HuH-7 (cell line): Measurements from ENCODE around the gene LIPF.
"Not testable (repeated sequence)": the region's sequence is repeated elsewhere in the genome, so short reads cannot be mapped to it uniquely, and the experiment has no call there.

Experiments used
- DNase-seq: peaks from one replicate; pipeline ENCODE4 v3.0.0; 2011; ENCODE audit warnings: low spot score

The LIPF gene

GRCh38 chr10:88676283-88677060 is 12.2 kb downstream of the LIPF start:
- no peak for DNase-seq

- DNase-seq = no peak
Observed at GRCh38 chr10:88680958-88681357, 16.7 kb downstream of the LIPF start.

DNA sequence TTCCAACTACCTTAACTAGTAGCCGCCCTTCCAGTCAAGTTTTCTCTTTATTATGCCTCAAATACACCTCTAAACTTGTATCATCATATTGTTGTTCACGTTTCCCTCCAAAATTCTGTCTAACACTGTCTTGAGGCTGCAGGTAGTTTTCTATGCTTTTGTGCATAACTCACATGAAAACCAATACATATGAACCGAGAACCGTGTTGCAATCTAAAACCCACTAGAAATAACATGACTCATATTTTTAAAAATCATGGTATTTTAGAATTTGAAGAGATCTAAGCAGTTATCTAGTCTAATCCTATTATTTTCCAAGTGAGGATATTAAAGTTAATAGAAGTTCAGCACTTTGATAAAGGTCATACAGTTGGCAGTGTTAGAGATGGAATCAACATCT is 18.2 kb downstream of the LIPF start:
- no peak for DNase-seq

GRCh38 chr10:88687853-88688467 is 23.7 kb downstream of the LIPF start:
- DNase-seq = peak; percentile 4

DNA sequence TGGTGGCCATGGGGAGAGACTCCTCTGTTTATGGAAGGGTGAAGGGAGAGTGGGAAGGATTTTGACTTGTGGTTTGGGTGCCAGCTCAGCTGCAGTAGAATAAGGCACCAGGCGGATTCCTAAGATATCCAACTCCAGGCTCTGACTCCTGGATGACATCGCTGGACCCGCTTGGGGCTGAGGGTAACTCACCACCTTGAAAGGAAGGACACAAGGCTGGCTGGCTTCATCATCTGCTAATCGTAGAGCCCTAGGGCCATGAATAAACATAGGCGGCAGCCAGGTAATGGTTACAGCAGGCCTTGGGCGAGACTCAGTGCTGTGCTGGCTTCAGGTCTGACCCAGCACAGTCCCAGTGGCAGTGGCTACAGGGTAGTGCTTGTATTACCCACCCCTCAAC is 25.1 kb downstream of the LIPF start:
- DNase-seq = no peak

DNA sequence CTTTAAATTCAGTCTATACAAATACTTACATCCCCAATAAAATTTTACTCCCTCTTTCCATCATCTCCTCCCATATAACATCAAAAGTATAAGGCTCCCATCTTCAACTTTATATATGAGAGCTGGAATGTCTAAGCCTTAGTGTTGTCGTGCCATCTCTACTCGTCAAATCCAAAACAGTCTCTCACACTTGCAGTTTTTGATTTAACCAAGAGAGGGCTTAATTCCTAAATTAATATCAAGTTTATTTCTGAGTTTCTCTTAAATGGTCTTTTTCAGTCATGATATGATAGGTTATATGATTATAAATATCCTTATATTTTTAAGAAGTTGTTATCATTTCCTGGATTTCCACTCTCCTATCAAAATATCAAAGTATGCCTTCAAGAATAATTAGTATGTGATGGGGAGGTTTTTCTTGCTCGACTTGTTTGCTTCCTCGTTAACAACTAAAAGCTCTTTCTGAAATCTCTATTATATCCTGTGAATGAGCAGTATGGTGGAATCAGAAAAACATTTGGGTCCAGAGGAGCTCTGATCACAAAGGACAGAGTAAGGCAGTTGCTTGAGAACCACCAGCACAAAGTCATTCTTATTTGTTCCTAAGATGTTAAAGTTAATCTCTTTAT is 29.3 kb downstream of the LIPF start:
- no peak for DNase-seq

DNA sequence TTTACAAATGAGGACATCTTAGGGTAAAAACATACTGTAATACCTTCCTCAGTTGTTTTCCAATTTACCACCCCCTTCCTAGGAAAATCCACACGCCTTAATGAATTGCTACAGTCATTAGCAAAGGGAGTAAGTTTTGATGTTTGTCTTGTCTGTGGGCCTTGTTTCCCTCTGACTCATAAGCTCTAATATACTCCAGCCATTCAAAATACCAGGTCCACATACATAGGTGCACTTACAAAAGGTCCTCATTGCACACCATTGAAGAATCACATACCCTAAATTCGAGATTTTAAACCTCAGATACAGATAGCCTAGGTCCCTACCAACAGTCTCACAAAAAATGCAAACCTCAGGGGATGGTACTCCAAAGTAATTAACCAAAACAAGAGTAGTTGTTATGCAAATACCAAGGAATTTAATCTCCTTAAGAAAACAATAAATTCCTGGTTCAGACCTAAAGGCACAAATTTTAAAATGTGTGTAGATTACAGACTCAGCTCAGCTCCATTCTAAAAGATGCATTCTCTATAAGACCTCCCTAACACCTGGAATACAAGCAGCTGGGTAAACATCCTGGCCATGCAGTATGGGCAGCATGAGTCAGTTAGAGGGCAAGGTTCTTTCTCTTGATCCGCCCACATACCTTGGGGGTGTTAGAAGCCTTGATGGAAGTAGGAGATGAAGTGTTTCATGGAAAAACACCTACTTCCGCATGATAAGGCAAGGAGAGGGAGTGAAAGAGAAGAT is 38.8 kb downstream of the LIPF start:
- DNase-seq = peak; percentile 6

- no peak for DNase-seq
Observed at GRCh38 chr10:88705958-88706357, 41.7 kb downstream of the LIPF start, which contains the start of gene LIPK. Gene LIPK (plus strand): TSS chr10:88706249. CDS start chr10:88724544, 18,295 bp downstream.

- DNase-seq = no peak
Observed at GRCh38 chr10:88707429-88708155, 43.4 kb downstream of the LIPF start.

DNA sequence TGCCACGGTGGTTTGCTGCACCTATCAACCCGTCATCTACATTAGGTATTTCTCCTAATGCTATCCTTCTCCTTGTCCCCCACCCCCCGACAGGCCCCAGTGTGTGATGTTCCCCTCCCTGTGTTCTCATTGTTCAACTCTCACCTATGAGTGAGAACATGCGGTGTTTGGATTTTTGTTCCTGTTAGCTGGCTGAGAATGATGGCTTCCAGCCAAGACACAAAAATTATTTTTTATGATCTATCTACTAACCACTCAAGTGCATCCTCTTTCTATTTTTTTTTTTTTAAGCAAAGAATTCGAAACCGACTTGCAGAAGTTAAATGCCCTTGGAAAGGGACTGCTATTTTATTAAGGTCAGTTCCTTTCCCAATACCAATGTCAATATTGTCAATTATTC is 45.1 kb downstream of the LIPF start:
- not testable (repeated sequence) for DNase-seq

DNA sequence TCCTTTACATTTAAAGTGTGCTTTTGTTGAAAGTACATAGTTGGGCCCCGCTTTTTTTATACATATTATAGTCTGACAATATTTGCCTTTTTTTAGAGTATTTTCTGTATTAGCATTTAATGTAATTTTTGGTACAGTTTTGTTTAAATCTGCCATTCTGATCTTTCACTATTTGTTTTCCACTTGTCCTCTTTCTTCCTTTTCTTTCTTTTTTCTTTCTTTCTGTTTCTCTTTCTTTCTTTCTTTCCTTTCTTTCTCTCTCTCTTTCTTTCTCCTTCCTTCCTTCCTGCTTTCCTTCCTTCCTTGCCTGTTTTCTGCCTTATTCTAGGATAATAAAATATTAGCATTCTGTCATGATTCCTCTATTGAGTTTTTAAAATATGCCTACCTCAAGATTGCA is 51.3 kb downstream of the LIPF start:
- DNase-seq = no peak

GRCh38 chr10:88721392-88721791 is 57.1 kb downstream of the LIPF start:
- no peak for DNase-seq

- no peak for DNase-seq
Observed at GRCh38 chr10:88725798-88726197, 61.6 kb downstream of the LIPF start.

- peak; percentile 40 for DNase-seq
Observed at GRCh38 chr10:88728107-88728763, 64.0 kb downstream of the LIPF start.
